ENCODE results near the gene GPRIN2. TPM values are rescaled to one million over a fixed set of nuclear protein-coding genes. Genes with fewer than 3 reads are reported as not detected.
"Not testable (repeated sequence)": the region's sequence is repeated elsewhere in the genome, so short reads cannot be mapped to it uniquely, and the experiment has no call there.

GPRIN2 gene
- total RNA-seq, 4 donors from 2014 or later = 0.46 to 0.50 TPM; not detected in 2

- ATAC-seq (ENCODE audit: low FRiP score) (no peak), DNase-seq (ENCODE audit: low spot score) (no peak)
- no peak for TF ChIP-seq CTCF (IDR thresholded peaks at IDR 0.05)
Measured at GRCh38 chr10:46515793-46516192, 40.7 kb downstream of the GPRIN2 start.

GRCh38 chr10:46515366-46515765 is 41.1 kb downstream of the GPRIN2 start:
- no peak for ATAC-seq (ENCODE audit: low FRiP score)
- TF ChIP-seq CTCF (IDR thresholded peaks at IDR 0.05) = no peak
- no peak for DNase-seq (ENCODE audit: low spot score)

GRCh38 chr10:46514899-46515298 is 41.6 kb downstream of the GPRIN2 start:
- ATAC-seq (ENCODE audit: low FRiP score) (no peak), DNase-seq (ENCODE audit: low spot score) (no peak)
- TF ChIP-seq CTCF (IDR thresholded peaks at IDR 0.05) = no peak

DNA sequence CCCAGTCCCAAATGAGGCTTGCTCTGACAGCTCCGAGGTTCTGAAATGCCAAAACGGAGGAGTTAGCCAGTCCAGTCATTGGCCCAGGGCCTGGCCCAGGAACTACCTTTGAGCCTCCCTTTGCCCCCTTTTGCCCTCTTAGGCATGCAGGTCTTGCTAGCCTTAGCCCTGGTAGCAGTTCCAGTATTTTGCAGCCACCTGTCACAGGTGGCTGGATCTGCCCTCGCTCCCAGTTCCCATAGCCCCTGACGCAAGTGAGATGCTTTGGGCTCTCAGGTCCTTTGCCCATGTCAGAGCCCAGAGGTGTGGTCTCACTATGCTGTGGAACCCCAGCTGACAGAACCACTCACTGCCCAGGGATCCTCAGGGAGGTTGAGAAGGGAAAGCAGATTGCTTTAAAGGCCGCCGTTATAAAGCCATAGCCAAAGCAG is 42.0 kb downstream of the GPRIN2 start:
- no peak for ATAC-seq (ENCODE audit: low FRiP score)
- DNase-seq (ENCODE audit: low spot score) = no peak
- TF ChIP-seq CTCF (IDR thresholded peaks at IDR 0.05) = no peak

GRCh38 chr10:46513333-46513732 is 43.1 kb downstream of the GPRIN2 start:
- not testable (repeated sequence) for ATAC-seq (ENCODE audit: low FRiP score); DNase-seq (ENCODE audit: low spot score)

GRCh38 chr10:46512725-46513124 is 43.7 kb downstream of the GPRIN2 start:
- ATAC-seq (ENCODE audit: low FRiP score); DNase-seq (ENCODE audit: low spot score): not testable (repeated sequence)

DNA sequence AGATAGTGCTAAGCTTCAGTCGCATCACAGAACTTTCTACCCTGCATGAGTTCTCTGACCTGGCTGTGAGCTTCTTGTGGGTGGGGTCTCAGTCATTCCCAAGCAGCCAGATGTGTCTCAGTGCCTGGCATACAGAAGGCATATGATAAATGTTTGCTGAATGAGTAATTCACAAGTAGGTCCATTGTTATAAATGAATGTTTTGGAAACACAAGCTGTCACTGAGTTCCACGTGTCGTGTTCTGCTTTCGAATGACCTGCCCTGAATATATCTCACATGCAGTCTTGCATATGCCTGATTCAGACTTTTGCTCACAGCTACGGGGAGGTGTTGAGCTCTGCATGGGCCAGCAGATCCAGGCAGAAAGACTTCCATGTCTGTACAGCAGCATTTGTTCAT is 44.5 kb downstream of the GPRIN2 start:
- not testable (repeated sequence) for DNase-seq (ENCODE audit: low spot score); ATAC-seq (ENCODE audit: low FRiP score)

Other genes with a start within 250 kb of the GPRIN2 start
- 100 to 1,000 TPM in 2 of 4 donors, 10 to 100 TPM in 1, 1 to 10 TPM in 1; 2.4 to 284 (median 86.8) TPM for gene ANXA8L1, start 180.9 kb downstream of the GPRIN2 start, total RNA-seq
- under 1 TPM in 2 of 4 donors, not detected in 2; 0.24 to 0.95 TPM for gene NPY4R, start 90.7 kb downstream of the GPRIN2 start, total RNA-seq
- 1 to 10 TPM in 3 of 4 donors, under 1 TPM in 1; 0.65 to 9.6 (median 2.9) TPM for gene SYT15, start 22.5 kb upstream of the GPRIN2 start, total RNA-seq

All from omental fat pad (tissue), 4 donors.